Endothelial cell of umbilical vein (primary cell): ENCODE results near the gene SRGAP1. TPM values are rescaled to one million over a fixed set of nuclear protein-coding genes. Genes with fewer than 3 reads are reported as not detected.

ENCODE experiments used
- BruUV-seq: library from RNA; stranded (reverse); fragments of 400-500 nt; replicated peaks from 2 replicates; lab custom pipeline; 2021; lab: Mats Ljungman, UMichigan
- CTCF ChIA-PET: fragments of 300-600, 350-600 bp; sonication (Branson Sonifier 250); formaldehyde crosslinking; loops from one replicate; lab custom pipeline; 2021; ENCODE audit warnings: antibody characterized with exemption, inconsistent platforms; lab: Charles Lee
- POLR2A ChIA-PET: fragments of 300-600, 350-600 bp; sonication (Branson Sonifier 250); formaldehyde crosslinking; loops from one replicate; lab custom pipeline; 2021; ENCODE audit warnings: antibody characterized with exemption, inconsistent platforms; lab: Charles Lee
- DNase-seq: peaks from one replicate; pipeline ENCODE4 v3.0.0-alpha.2; 2011; ENCODE audit warnings: low read depth, low spot score
- FAIRE-seq: peaks from 2 replicates; lab custom pipeline; 2011; peaks lifted over from hg19 to GRCh38; lab: Jason Lieb, UNC
- H2AFZ ChIP-seq: 2 replicates; pipeline ENCODE4 v1.6.0; 2012; ENCODE audit warnings: low read depth, low read length, control low read depth, inconsistent platforms
- H3K27ac ChIP-seq: 2 replicates; pipeline ENCODE4 v1.5.1; 2011; ENCODE audit warnings: low read depth, mild to moderate bottlenecking, control low read depth, low read length, moderate library complexity; ENCODE audit not compliant: insufficient read depth
- H3K27me3 ChIP-seq, 2 experiments: 2 replicates each; pipeline versions ENCODE4 v1.6.0 to v1.6.1; 2011; ENCODE audit warnings: low read length in 2 of 2, mixed read lengths in 1 of 2; ENCODE audit not compliant: control insufficient read depth in 2 of 2, insufficient read depth in 2 of 2
- H3K36me3 ChIP-seq, 2 experiments: 2 replicates in 1 of 2; 3 replicates in 1 of 2; pipeline ENCODE4 v1.5.1; 2011; ENCODE audit warnings: low read length in 2 of 2, mild to moderate bottlenecking in 1 of 2, moderate library complexity in 1 of 2; ENCODE audit not compliant: control insufficient read depth in 2 of 2, insufficient read depth in 2 of 2; ENCODE audit errors: extremely low read depth in 1 of 2
- H3K4me1 ChIP-seq: 3 replicates; pipeline ENCODE4 v1.5.1; 2011; ENCODE audit warnings: mild to moderate bottlenecking, low read length; ENCODE audit not compliant: control insufficient read depth, insufficient read depth; ENCODE audit errors: extremely low read depth
- H3K4me2 ChIP-seq: 2 replicates; pipeline ENCODE4 v1.6.1; 2011; ENCODE audit warnings: low read length, control low read depth, mixed read lengths; ENCODE audit not compliant: insufficient read depth
- H3K4me3 ChIP-seq, 3 experiments: fragments of 200-600 bp in 1 of 3; sonication (generic), shearing (Covaris generic) in 1 of 3; replicated peaks in 1 of 3; 2 replicates each; pipeline ENCODE4 v1.5.1; 2011 to 2016; ENCODE audit warnings: control low read depth in 3 of 3, low read length in 3 of 3, mild to moderate bottlenecking in 2 of 3, inconsistent platforms in 1 of 3, low read depth in 1 of 3, moderate library complexity in 1 of 3; ENCODE audit not compliant: insufficient read depth in 1 of 3
- H3K79me2 ChIP-seq: 2 replicates; pipeline ENCODE4 v1.6.0; 2012; ENCODE audit warnings: low read length, inconsistent platforms; ENCODE audit not compliant: control insufficient read depth, insufficient read depth
- H3K9ac ChIP-seq: replicated peaks from 2 replicates; pipeline ENCODE3; 2011; ENCODE audit warnings: low read length, control low read depth; ENCODE audit not compliant: insufficient read depth; ENCODE audit errors: extremely low read depth
- H3K9me1 ChIP-seq: replicated peaks from 3 replicates; pipeline ENCODE4 v1.6.0; 2011; ENCODE audit warnings: mild to moderate bottlenecking, low read length; ENCODE audit not compliant: control insufficient read depth, insufficient read depth; ENCODE audit errors: extremely low read depth
- H3K9me3 ChIP-seq: replicated peaks from 2 replicates; pipeline ENCODE4 v1.5.1; 2012; ENCODE audit warnings: low read length, inconsistent platforms; ENCODE audit not compliant: control insufficient read depth, insufficient read depth
- H4K20me1 ChIP-seq: replicated peaks from 2 replicates; pipeline ENCODE3; 2011; ENCODE audit warnings: mild to moderate bottlenecking, low read length; ENCODE audit not compliant: control insufficient read depth, insufficient read depth; ENCODE audit errors: extremely low read depth
- CTCF ChIP-seq, 2 donors: IDR thresholded peaks; 1 replicate in 1 of 2; 2 replicates in 1 of 2; pipeline ENCODE4 v1.5.1; 2011; ENCODE audit warnings: low read length in 2 of 2, mild to moderate bottlenecking in 2 of 2, moderate library complexity in 2 of 2, control low read depth in 1 of 2, inconsistent platforms in 1 of 2, low read depth in 1 of 2; ENCODE audit not compliant: insufficient read depth in 1 of 2; ENCODE audit errors: extremely low read depth in 1 of 2
- EZH2 ChIP-seq: IDR thresholded peaks from 2 replicates; pipeline ENCODE4 v1.6.1; 2012; ENCODE audit warnings: borderline replicate concordance, low read depth, mild to moderate bottlenecking, moderate library complexity, low read length, inconsistent platforms; ENCODE audit not compliant: severe bottlenecking
- FOS ChIP-seq: IDR thresholded peaks from 2 replicates; pipeline ENCODE4 v1.6.1; 2011; ENCODE audit warnings: mild to moderate bottlenecking, low read length, moderate library complexity, borderline replicate concordance; ENCODE audit not compliant: insufficient read depth
- GATA2 ChIP-seq: IDR thresholded peaks from 2 replicates; pipeline ENCODE4 v1.7.0; 2011; ENCODE audit warnings: low read depth, mild to moderate bottlenecking, moderate library complexity, mixed read lengths, low read length; ENCODE audit not compliant: insufficient read length, insufficient read depth
- JUN ChIP-seq: IDR thresholded peaks from 2 replicates; pipeline ENCODE4 v1.6.1; 2011; ENCODE audit warnings: borderline replicate concordance, low read depth; ENCODE audit not compliant: insufficient read length, insufficient read depth
- MAX ChIP-seq: IDR thresholded peaks from 2 replicates; pipeline ENCODE4 v1.6.1; 2011; ENCODE audit not compliant: insufficient read depth, insufficient read length
- MYC ChIP-seq: IDR thresholded peaks from one replicate; pipeline ENCODE4 v1.6.1; 2011; ENCODE audit warnings: mild to moderate bottlenecking, low read depth, low read length
- POLR2A ChIP-seq: IDR thresholded peaks from 2 replicates; pipeline ENCODE4 v1.6.1; 2012; ENCODE audit warnings: low read depth, mild to moderate bottlenecking, control low read depth, low read length
- POLR2AphosphoS5 ChIP-seq: IDR thresholded peaks from 2 replicates; pipeline ENCODE4 v1.6.1; 2012; ENCODE audit warnings: low read depth, mild to moderate bottlenecking, control low read depth, low read length, moderate library complexity; ENCODE audit not compliant: insufficient read depth
- dilution Hi-C: fragments of 300-500 bp; cut with MboI; formaldehyde crosslinking; loops from one replicate; pipeline ENCODE4 v1.15.0; 2019; ENCODE audit warnings: low sequenced_read_pairs; ENCODE audit not compliant: extremely low pct_ligation_motif_present
- intact Hi-C: fragments of 100-400 bp; cut with micrococcal nuclease; formaldehyde crosslinking; loops from one replicate; pipeline ENCODE4 v1.10.0; 2022
- polyA plus RNA-seq, 4 experiments: library from polyadenylated mRNA; depleted of rRNA in 3 of 4; stranded (reverse) in 3 of 4; unstranded in 1 of 4; fragments of >200 nt; gene quantifications; 2 replicates each; pipeline versions ENCODE4 v1.2.1 to v1.2.3, GENCODE V29; 2011 to 2012; ENCODE audit warnings: missing spikeins in 1 of 4
- total RNA-seq: library from RNA; stranded (reverse); gene quantifications from 2 replicates; pipeline ENCODE4 v1.2.3, GENCODE V29; 2021

Gene SRGAP1
- total and polyA plus RNA-seq, 2 donors (not counting 3 experiments of a cell fraction or from before 2014, with no cell fraction given): 4.9 to 16.3 TPM

DNA sequence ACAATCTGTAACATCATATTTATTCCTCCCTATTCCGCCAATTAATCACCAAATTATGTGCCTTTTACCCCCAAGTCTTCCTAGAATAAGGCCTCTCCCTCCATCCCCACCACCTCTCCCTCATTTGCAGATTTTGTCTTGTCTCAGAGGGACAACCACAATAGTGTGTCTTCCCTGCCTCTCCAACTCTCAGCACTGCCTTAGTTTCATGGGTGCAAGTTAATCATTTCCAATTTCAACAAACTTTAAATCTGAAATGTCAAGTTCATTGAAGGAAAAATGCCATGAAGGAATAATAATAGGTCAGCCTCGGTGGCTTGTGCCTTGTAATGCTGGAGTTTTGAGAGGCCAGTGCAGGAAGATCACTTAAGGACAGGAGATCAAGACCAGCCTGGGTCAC is 33.2 kb upstream of the SRGAP1 start:
- DNase-seq: no peak
- H2AFZ ChIP-seq: no peak overlapping the region
- no peak overlapping the region for H3K27ac ChIP-seq
- no peaks in the 10 kb centered on the region for H4K20me1 ChIP-seq
- no peaks in the 10 kb centered on the region for H3K4me1 ChIP-seq
- intact Hi-C loops (no loop called here), dilution Hi-C loops (no loop called here)
- H3K79me2 ChIP-seq: no peaks in the 10 kb centered on the region
- peaks cover 0 to 1% of the 10 kb centered on the region in 2 experiments for H3K36me3 ChIP-seq
- no TSS peak for BruUV-seq
- H3K27me3 ChIP-seq: no peaks in the 10 kb centered on the region
- FAIRE-seq: no peak
- H3K4me3 ChIP-seq: no peak overlapping the region
- H3K4me2 ChIP-seq: no peak overlapping the region
- ChIA-PET CTCF (no interaction called here), POLR2A (no interaction called here)
- no peak overlapping the region for H3K9ac ChIP-seq
- TF ChIP-seq CTCF (IDR thresholded peaks at IDR 0.05; ENCODE audit: extremely low read depth in 1 of 2, insufficient read depth in 1 of 2, low read depth in 1 of 2, low read length in 2 of 2) (no peak), JUN (no peak), MYC (no peak), POLR2AphosphoS5 (no peak), POLR2A (no peak), FOS (no peak), MAX (no peak), GATA2 (no peak), EZH2 (no peak)
- H3K9me1 ChIP-seq: no peaks in the 10 kb centered on the region
- H3K9me3 ChIP-seq: no peaks in the 10 kb centered on the region
